Upper lobe of right lung (tissue), 1 donor: Measurements from ENCODE around the gene TFDP3. TPM values are rescaled to one million over a fixed set of nuclear protein-coding genes. Genes with fewer than 3 reads are reported as not detected.
A peak's percentile ranks its signal among the peaks of the same experiment; 100 is the strongest.

ENCODE experiments used
- ATAC-seq: fragments of 200-7000 bp; cut with Tn5 transposase; one replicate; pipeline ENCODE4 v1.9.1; 2020; ENCODE audit warnings: mild to moderate bottlenecking, moderate library complexity
- DNase-seq: peaks from one replicate; pipeline ENCODE4 v3.0.0-alpha.2; 2020
- H3K27ac ChIP-seq: fragments of 200-600 bp; one replicate; pipeline ENCODE4 v1.8.0; 2022
- H3K27me3 ChIP-seq: fragments of 200-600 bp; one replicate; pipeline ENCODE4 v1.8.0; 2022; ENCODE audit warnings: mild to moderate bottlenecking
- H3K36me3 ChIP-seq: fragments of 200-600 bp; one replicate; pipeline ENCODE4 v1.8.0; 2022
- H3K4me1 ChIP-seq: fragments of 200-600 bp; one replicate; pipeline ENCODE4 v1.8.0; 2022
- H3K4me3 ChIP-seq: fragments of 200-600 bp; one replicate; pipeline ENCODE4 v1.8.0; 2022; ENCODE audit warnings: mild to moderate bottlenecking
- H3K9me3 ChIP-seq: fragments of 200-600 bp; one replicate; pipeline ENCODE4 v1.8.0; 2022
- CTCF ChIP-seq: fragments of 200-600 bp; IDR thresholded peaks from one replicate; pipeline ENCODE4 v1.8.0; 2022; ENCODE audit warnings: antibody characterized with exemption
- intact Hi-C: fragments of 100-400 bp; cut with DNase I; formaldehyde crosslinking; loops from one replicate; pipeline ENCODE4 v1.11.0; 2022
- total RNA-seq: library from RNA; stranded (reverse); fragmentation: NEBNext Ultra II Directional; extraction: Animal tissue kit (Norgen Biotek cat#: 25700); gene quantifications from one replicate; pipeline ENCODE4 v1.2.1, GENCODE V29; 2021
- donor health status: DM: no; HTN: yes; CAD: no; lungs with severe emphysema.

The TFDP3 gene
- total RNA-seq, 1 donor from 2014 or later: not detected

- H3K4me3 ChIP-seq: no peak overlapping the region
- H3K9me3 ChIP-seq: no peaks in the 10 kb centered on the region
- ATAC-seq (no peak), DNase-seq (no peak)
- H3K4me1 ChIP-seq: no peaks in the 10 kb centered on the region
- intact Hi-C loops: no loop called here
- H3K36me3 ChIP-seq: no peaks in the 10 kb centered on the region
- no peak for TF ChIP-seq CTCF
- H3K27me3 ChIP-seq: no peaks in the 10 kb centered on the region
- H3K27ac ChIP-seq: no peak overlapping the region
Measured at GRCh38 chrX:133175605-133176004, 42.5 kb downstream of the TFDP3 start.

DNA sequence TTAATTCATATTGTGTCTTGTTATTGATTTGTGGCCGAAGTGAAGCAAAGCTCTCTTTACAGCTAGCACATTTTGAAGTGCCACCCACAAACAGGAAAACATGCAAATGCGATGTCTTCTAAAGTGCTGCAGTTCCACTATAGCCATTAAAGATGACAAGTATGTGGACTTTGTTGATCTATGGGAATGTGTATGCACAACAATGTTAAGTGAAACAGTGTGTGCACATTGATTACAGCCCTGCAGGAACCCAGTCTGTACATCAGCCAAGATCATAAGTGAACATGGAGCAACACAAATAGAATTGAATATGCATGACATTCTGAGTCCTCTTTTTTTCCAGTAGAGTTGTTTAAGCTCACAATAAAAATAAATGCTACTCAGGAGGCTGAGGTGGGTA is 43.0 kb downstream of the TFDP3 start:
- H3K36me3 ChIP-seq: no peaks in the 10 kb centered on the region
- intact Hi-C loops: no loop called here
- no peak overlapping the region for H3K27ac ChIP-seq
- no peaks in the 10 kb centered on the region for H3K9me3 ChIP-seq
- ATAC-seq (no peak), DNase-seq (no peak)
- no peak for TF ChIP-seq CTCF
- no peak overlapping the region for H3K4me3 ChIP-seq
- H3K27me3 ChIP-seq: no peaks in the 10 kb centered on the region
- no peaks in the 10 kb centered on the region for H3K4me1 ChIP-seq

GRCh38 chrX:133171962-133172708 is 46.0 kb downstream of the TFDP3 start:
- H3K27me3 ChIP-seq: no peaks in the 10 kb centered on the region
- H3K9me3 ChIP-seq: no peaks in the 10 kb centered on the region
- no peak overlapping the region for H3K27ac ChIP-seq
- DNase-seq: no peak
- H3K4me3 ChIP-seq: no peak overlapping the region
- peak; percentile 67 for ATAC-seq
- intact Hi-C loops: no loop called here
- no peaks in the 10 kb centered on the region for H3K36me3 ChIP-seq
- TF ChIP-seq CTCF: peak; percentile 40
- H3K4me1 ChIP-seq: no peaks in the 10 kb centered on the region

Other genes starting within 250 kb of the TFDP3 start
- gene USP26, start 121.2 kb downstream of the TFDP3 start, total RNA-seq: not detected
- gene GPC4, start 197.1 kb upstream of the TFDP3 start, total RNA-seq: 55.5 TPM